AG09309 (cell line): Measurements from ENCODE around the gene KRT33B.

Experiments used
- DNase-seq: peaks from one replicate; pipeline ENCODE4 v3.0.0-alpha.2; 2010; ENCODE audit warnings: low read depth
- H3K4me3 ChIP-seq: 2 replicates; pipeline ENCODE4 v1.5.1; 2011; ENCODE audit warnings: mild to moderate bottlenecking, low read depth, low read length, moderate library complexity; ENCODE audit not compliant: control insufficient read depth
- TF ChIP-seq, protein P1 (sequence below): IDR thresholded peaks from 2 replicates; pipeline ENCODE4 v1.5.1; 2011; ENCODE audit warnings: mild to moderate bottlenecking, low read depth, low read length, inconsistent platforms; ENCODE audit not compliant: insufficient read depth, control insufficient read depth; ENCODE audit errors: missing control alignments

Gene KRT33B

DNA sequence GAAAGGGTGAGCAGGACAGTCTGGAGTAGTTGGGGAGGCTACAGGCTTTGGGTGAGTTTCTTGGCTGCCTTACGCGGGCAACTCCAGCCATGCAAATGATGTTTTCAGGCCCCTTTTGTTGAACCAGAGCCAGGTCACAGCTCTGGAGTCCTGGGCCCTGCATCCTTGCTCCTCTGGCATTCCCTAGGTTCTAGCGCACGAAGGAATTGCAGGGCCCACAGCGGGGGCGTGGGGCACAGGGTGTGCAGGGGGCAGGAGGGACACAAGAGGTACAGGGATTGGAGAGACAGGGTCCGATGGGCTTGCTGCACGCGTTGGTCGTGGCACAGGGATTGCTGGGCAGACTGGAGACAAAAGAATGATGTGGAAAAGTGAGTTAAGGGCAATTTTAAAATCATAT, 24.2 kb upstream of the KRT33B start:
- TF ChIP-seq, protein P1, sequence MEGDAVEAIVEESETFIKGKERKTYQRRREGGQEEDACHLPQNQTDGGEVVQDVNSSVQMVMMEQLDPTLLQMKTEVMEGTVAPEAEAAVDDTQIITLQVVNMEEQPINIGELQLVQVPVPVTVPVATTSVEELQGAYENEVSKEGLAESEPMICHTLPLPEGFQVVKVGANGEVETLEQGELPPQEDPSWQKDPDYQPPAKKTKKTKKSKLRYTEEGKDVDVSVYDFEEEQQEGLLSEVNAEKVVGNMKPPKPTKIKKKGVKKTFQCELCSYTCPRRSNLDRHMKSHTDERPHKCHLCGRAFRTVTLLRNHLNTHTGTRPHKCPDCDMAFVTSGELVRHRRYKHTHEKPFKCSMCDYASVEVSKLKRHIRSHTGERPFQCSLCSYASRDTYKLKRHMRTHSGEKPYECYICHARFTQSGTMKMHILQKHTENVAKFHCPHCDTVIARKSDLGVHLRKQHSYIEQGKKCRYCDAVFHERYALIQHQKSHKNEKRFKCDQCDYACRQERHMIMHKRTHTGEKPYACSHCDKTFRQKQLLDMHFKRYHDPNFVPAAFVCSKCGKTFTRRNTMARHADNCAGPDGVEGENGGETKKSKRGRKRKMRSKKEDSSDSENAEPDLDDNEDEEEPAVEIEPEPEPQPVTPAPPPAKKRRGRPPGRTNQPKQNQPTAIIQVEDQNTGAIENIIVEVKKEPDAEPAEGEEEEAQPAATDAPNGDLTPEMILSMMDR, result no peak
- H3K4me3 ChIP-seq, result no peak overlapping the region

DNA sequence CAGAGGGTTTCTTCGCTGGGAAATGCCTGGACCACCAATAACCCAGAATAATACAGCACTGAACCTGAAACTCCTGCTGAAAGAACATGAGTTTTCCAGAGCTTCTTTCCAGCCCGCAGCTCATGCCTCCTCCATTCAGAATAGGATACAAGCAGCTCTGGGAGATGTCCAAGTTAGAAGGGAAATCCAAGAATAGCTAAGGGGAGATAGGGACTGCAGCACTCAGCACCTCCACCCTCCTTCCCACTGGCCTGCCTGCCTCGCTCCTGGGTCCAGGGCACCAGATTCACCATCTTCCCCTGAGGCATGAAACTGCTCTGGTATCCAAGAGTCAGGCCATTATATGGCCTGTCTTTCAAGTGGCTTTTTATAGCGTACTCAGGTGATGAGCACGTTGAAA, 23.7 kb upstream of the KRT33B start:
- DNase-seq, result no peak
- no peak overlapping the region for H3K4me3 ChIP-seq
- TF ChIP-seq, protein P1, result no peak

More for the DNA sequence above, 24.2 kb upstream of the KRT33B start:
- DNase-seq, result no peak

DNA sequence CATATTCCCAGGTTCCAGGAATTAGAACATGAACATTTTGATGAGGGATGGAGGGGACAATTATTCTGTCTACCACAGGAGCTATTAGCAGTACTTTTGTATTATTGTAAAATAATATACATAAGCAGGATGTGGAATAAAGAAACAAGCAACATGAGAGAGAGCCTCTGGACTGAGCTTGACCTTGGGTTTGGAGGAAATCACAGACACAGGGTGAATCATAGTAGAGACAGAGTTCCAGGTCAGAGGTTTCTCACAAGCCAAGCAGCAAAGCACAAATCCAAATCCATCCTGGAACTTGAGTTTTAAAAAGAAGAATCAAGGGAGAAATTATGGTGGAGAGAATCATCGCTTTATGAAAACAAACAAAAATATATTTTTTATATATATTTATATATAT, 22.7 kb upstream of the KRT33B start:
- H3K4me3 ChIP-seq, result no peak overlapping the region
- DNase-seq, result no peak
- TF ChIP-seq, protein P1, result no peak

DNA sequence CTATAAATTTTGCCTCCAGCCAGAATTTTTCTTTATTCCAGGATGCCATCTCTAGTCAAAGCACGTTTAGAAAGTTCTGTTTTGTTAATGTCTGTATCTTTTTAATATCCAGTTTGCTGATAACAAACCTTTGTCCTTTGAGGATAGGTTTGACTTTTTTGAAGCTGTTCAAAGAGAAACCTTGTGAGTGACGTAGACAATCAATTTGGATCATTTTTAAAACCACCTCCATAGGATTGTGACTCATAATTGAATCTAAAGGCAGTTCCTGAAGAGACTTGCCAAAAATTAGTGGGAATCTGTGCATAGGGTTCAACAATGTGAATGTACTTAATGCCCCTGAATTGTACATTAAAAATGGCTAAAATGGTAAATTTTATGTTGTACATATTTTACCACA, 21.9 kb upstream of the KRT33B start:
- TF ChIP-seq, protein P1, result no peak
- H3K4me3 ChIP-seq, result no peak overlapping the region
- DNase-seq, result no peak

DNA sequence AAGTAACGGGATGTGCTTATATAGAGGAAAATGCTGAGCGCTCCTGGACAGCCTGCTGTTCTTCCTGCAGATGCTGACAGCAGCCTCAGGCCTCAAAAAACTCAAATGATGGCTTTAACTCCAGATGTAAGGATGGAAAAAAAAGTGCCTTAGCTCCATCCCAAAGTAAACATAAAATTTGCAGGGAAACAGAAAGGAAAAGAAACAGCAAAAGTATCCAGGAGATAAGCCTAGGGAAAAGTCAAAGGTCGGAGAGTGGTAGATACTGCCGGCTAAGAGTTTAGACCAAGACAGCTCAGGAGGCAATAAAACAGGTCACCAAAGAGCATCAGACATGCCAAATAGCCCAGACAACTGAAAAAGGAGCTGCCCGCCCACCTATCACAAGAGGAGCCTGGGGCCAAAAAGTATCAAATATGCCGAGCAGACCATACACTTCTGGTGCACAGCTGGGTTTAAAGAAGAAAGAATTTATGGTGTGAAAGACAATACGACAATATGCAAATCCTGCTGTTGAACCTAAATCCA, 20.9 kb upstream of the KRT33B start:
- no peak overlapping the region for H3K4me3 ChIP-seq
- TF ChIP-seq, protein P1, result no peak
- DNase-seq, result no peak

DNA sequence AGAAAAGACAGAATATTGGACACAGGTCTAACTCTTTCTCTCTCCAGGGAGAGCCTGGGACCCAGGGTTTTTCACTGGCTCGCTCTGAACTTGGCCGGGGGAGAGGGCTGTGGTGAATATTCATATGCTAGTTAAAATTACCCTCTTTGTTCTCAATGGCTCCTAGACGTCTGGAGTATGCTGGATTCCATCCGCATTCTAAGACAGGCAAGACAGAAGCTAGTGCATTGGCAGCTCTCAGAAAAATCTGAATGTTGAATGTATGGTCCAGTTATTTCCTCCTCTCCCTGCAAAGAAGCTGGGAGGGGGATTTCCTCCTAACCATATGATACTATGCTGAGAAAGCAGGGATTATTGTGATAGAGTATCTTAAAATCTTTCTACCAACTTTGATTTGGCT, 18.1 kb upstream of the KRT33B start:
- DNase-seq, result no peak

More for the DNA sequence above, 18.1 kb upstream of the KRT33B start:
- no peak overlapping the region for H3K4me3 ChIP-seq
- TF ChIP-seq, protein P1, result no peak
